Measurements from ENCODE around the gene MAST3. TPM values are rescaled to one million over a fixed set of nuclear protein-coding genes. Genes with fewer than 3 reads are reported as not detected.

MAST3 gene
- polyA plus RNA-seq, 1 donor from 2014 or later = 2.3 TPM

DNA sequence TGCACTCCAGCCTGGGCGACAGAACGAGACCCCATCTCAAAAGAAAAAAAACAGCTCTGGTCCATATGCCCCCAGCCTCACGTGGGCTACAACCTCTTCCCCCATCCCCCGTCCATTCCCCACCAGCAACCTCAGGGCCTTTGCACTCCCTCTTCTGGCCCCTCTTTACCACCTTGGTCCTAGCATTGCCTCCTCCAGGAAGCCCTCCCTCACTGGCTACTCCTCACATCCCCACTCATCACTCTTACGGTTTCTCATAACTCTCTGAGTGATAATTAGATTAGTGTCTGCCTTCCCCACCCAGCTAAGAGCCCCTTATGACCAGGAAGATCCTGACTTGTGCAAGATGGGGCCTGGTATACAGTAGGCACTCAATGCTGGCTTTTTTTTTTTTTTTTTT, 41.6 kb upstream of the MAST3 start:
- Histone ChIP-seq H4K20me1 (ENCODE audit: insufficient read depth) (no peaks in the 10 kb centered on the region), H3K9ac (ENCODE audit: low read length) (no peak overlapping the region), H3F3A (ENCODE audit: insufficient read depth, low read length, poor library complexity, severe bottlenecking) (no peaks in the 10 kb centered on the region), H3K36me3 (ENCODE audit: insufficient read depth, low read length) (no peaks in the 10 kb centered on the region), H3K27me3 (ENCODE audit: insufficient read depth, low read depth, low read length) (no peaks in the 10 kb centered on the region), H3K9me2 (ENCODE audit: insufficient read depth, low read length) (no peaks in the 10 kb centered on the region), H3K9me3 (ENCODE audit: low read length) (no peaks in the 10 kb centered on the region), H3K27ac (ENCODE audit: low read length) (no peak overlapping the region), H2AFZ (ENCODE audit: low read depth, low read length) (no peak overlapping the region), H3K4me2 (ENCODE audit: low read length) (no peak overlapping the region), H3K79me2 (replicated peaks; ENCODE audit: insufficient read depth, low read length) (no peaks in the 10 kb centered on the region), H3K4me3 (ENCODE audit: low read length) (no peak overlapping the region)
- TF ChIP-seq POLR2AphosphoS5 (IDR thresholded peaks at IDR 0.05) = no peak

- Histone ChIP-seq H3K9me3 (ENCODE audit: low read length) (no peaks in the 10 kb centered on the region), H3K4me2 (ENCODE audit: low read length) (no peak overlapping the region), H3F3A (ENCODE audit: insufficient read depth, low read length, poor library complexity, severe bottlenecking) (no peaks in the 10 kb centered on the region), H3K4me3 (ENCODE audit: low read length) (no peak overlapping the region), H3K27ac (ENCODE audit: low read length) (no peak overlapping the region), H3K9ac (ENCODE audit: low read length) (no peak overlapping the region), H3K27me3 (ENCODE audit: insufficient read depth, low read depth, low read length) (no peaks in the 10 kb centered on the region), H3K36me3 (ENCODE audit: insufficient read depth, low read length) (no peaks in the 10 kb centered on the region), H2AFZ (ENCODE audit: low read depth, low read length) (no peak overlapping the region), H3K79me2 (replicated peaks; ENCODE audit: insufficient read depth, low read length) (no peaks in the 10 kb centered on the region), H3K9me2 (ENCODE audit: insufficient read depth, low read length) (no peaks in the 10 kb centered on the region), H4K20me1 (ENCODE audit: insufficient read depth) (no peaks in the 10 kb centered on the region)
- no peak for TF ChIP-seq EZH2 (IDR thresholded peaks at IDR 0.05; ENCODE audit: borderline replicate concordance, insufficient read depth, low read length, poor library complexity, severe bottlenecking)
- TF ChIP-seq, protein P1, sequence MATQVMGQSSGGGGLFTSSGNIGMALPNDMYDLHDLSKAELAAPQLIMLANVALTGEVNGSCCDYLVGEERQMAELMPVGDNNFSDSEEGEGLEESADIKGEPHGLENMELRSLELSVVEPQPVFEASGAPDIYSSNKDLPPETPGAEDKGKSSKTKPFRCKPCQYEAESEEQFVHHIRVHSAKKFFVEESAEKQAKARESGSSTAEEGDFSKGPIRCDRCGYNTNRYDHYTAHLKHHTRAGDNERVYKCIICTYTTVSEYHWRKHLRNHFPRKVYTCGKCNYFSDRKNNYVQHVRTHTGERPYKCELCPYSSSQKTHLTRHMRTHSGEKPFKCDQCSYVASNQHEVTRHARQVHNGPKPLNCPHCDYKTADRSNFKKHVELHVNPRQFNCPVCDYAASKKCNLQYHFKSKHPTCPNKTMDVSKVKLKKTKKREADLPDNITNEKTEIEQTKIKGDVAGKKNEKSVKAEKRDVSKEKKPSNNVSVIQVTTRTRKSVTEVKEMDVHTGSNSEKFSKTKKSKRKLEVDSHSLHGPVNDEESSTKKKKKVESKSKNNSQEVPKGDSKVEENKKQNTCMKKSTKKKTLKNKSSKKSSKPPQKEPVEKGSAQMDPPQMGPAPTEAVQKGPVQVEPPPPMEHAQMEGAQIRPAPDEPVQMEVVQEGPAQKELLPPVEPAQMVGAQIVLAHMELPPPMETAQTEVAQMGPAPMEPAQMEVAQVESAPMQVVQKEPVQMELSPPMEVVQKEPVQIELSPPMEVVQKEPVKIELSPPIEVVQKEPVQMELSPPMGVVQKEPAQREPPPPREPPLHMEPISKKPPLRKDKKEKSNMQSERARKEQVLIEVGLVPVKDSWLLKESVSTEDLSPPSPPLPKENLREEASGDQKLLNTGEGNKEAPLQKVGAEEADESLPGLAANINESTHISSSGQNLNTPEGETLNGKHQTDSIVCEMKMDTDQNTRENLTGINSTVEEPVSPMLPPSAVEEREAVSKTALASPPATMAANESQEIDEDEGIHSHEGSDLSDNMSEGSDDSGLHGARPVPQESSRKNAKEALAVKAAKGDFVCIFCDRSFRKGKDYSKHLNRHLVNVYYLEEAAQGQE (IDR thresholded peaks at IDR 0.05; ENCODE audit: borderline replicate concordance) = no peak
- TF ChIP-seq EP300 (conservative IDR thresholded peaks at IDR 0.05; ENCODE audit: poor library complexity, severe bottlenecking) = no peak
- TF ChIP-seq SMC3 (conservative IDR thresholded peaks at IDR 0.05; ENCODE audit: poor library complexity) = no peak
- no peak for TF ChIP-seq RAD21 (conservative IDR thresholded peaks at IDR 0.05)
- no peak for TF ChIP-seq POLR2AphosphoS5 (IDR thresholded peaks at IDR 0.05)
- TF ChIP-seq MXI1 (conservative IDR thresholded peaks at IDR 0.05; ENCODE audit: poor library complexity, severe bottlenecking) = no peak
- TF ChIP-seq TAF1 (IDR thresholded peaks at IDR 0.05; ENCODE audit: low read depth) = no peak
- TF ChIP-seq, protein P2, sequence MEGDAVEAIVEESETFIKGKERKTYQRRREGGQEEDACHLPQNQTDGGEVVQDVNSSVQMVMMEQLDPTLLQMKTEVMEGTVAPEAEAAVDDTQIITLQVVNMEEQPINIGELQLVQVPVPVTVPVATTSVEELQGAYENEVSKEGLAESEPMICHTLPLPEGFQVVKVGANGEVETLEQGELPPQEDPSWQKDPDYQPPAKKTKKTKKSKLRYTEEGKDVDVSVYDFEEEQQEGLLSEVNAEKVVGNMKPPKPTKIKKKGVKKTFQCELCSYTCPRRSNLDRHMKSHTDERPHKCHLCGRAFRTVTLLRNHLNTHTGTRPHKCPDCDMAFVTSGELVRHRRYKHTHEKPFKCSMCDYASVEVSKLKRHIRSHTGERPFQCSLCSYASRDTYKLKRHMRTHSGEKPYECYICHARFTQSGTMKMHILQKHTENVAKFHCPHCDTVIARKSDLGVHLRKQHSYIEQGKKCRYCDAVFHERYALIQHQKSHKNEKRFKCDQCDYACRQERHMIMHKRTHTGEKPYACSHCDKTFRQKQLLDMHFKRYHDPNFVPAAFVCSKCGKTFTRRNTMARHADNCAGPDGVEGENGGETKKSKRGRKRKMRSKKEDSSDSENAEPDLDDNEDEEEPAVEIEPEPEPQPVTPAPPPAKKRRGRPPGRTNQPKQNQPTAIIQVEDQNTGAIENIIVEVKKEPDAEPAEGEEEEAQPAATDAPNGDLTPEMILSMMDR (IDR thresholded peaks at IDR 0.05; ENCODE audit: poor library complexity, severe bottlenecking) = no peak
These were observed 40.0 kb upstream of the MAST3 start for GRCh38 chr19:18057557-18057956.
